Endothelial cell of umbilical vein (primary cell): Measurements from ENCODE around the gene PRPF40B. TPM values are rescaled to one million over a fixed set of nuclear protein-coding genes. Genes with fewer than 3 reads are reported as not detected.

Source experiments
- BruUV-seq: library from RNA; stranded (reverse); fragments of 400-500 nt; replicated peaks from 2 replicates; lab custom pipeline; 2021; lab: Mats Ljungman, UMichigan
- CTCF ChIA-PET: fragments of 300-600, 350-600 bp; sonication (Branson Sonifier 250); formaldehyde crosslinking; loops from one replicate; lab custom pipeline; 2021; ENCODE audit warnings: antibody characterized with exemption, inconsistent platforms; lab: Charles Lee
- POLR2A ChIA-PET: fragments of 300-600, 350-600 bp; sonication (Branson Sonifier 250); formaldehyde crosslinking; loops from one replicate; lab custom pipeline; 2021; ENCODE audit warnings: antibody characterized with exemption, inconsistent platforms; lab: Charles Lee
- DNase-seq: peaks from one replicate; pipeline ENCODE4 v3.0.0-alpha.2; 2011; ENCODE audit warnings: low read depth, low spot score
- FAIRE-seq: peaks from 2 replicates; lab custom pipeline; 2011; peaks lifted over from hg19 to GRCh38; lab: Jason Lieb, UNC
- H2AFZ ChIP-seq: 2 replicates; pipeline ENCODE4 v1.6.0; 2012; ENCODE audit warnings: low read depth, low read length, control low read depth, inconsistent platforms
- H3K27ac ChIP-seq: 2 replicates; pipeline ENCODE4 v1.5.1; 2011; ENCODE audit warnings: low read depth, mild to moderate bottlenecking, control low read depth, low read length, moderate library complexity; ENCODE audit not compliant: insufficient read depth
- H3K27me3 ChIP-seq, 2 experiments: 2 replicates each; pipeline versions ENCODE4 v1.6.0 to v1.6.1; 2011; ENCODE audit warnings: low read length in 2 of 2, mixed read lengths in 1 of 2; ENCODE audit not compliant: control insufficient read depth in 2 of 2, insufficient read depth in 2 of 2
- H3K36me3 ChIP-seq, 2 experiments: 2 replicates in 1 of 2; 3 replicates in 1 of 2; pipeline ENCODE4 v1.5.1; 2011; ENCODE audit warnings: low read length in 2 of 2, mild to moderate bottlenecking in 1 of 2, moderate library complexity in 1 of 2; ENCODE audit not compliant: control insufficient read depth in 2 of 2, insufficient read depth in 2 of 2; ENCODE audit errors: extremely low read depth in 1 of 2
- H3K4me1 ChIP-seq: 3 replicates; pipeline ENCODE4 v1.5.1; 2011; ENCODE audit warnings: mild to moderate bottlenecking, low read length; ENCODE audit not compliant: control insufficient read depth, insufficient read depth; ENCODE audit errors: extremely low read depth
- H3K4me2 ChIP-seq: 2 replicates; pipeline ENCODE4 v1.6.1; 2011; ENCODE audit warnings: low read length, control low read depth, mixed read lengths; ENCODE audit not compliant: insufficient read depth
- H3K4me3 ChIP-seq, 3 experiments: fragments of 200-600 bp in 1 of 3; sonication (generic), shearing (Covaris generic) in 1 of 3; replicated peaks in 1 of 3; 2 replicates each; pipeline ENCODE4 v1.5.1; 2011 to 2016; ENCODE audit warnings: control low read depth in 3 of 3, low read length in 3 of 3, mild to moderate bottlenecking in 2 of 3, inconsistent platforms in 1 of 3, low read depth in 1 of 3, moderate library complexity in 1 of 3; ENCODE audit not compliant: insufficient read depth in 1 of 3
- H3K79me2 ChIP-seq: 2 replicates; pipeline ENCODE4 v1.6.0; 2012; ENCODE audit warnings: low read length, inconsistent platforms; ENCODE audit not compliant: control insufficient read depth, insufficient read depth
- H3K9ac ChIP-seq: replicated peaks from 2 replicates; pipeline ENCODE3; 2011; ENCODE audit warnings: low read length, control low read depth; ENCODE audit not compliant: insufficient read depth; ENCODE audit errors: extremely low read depth
- H3K9me1 ChIP-seq: replicated peaks from 3 replicates; pipeline ENCODE4 v1.6.0; 2011; ENCODE audit warnings: mild to moderate bottlenecking, low read length; ENCODE audit not compliant: control insufficient read depth, insufficient read depth; ENCODE audit errors: extremely low read depth
- H3K9me3 ChIP-seq: replicated peaks from 2 replicates; pipeline ENCODE4 v1.5.1; 2012; ENCODE audit warnings: low read length, inconsistent platforms; ENCODE audit not compliant: control insufficient read depth, insufficient read depth
- H4K20me1 ChIP-seq: replicated peaks from 2 replicates; pipeline ENCODE3; 2011; ENCODE audit warnings: mild to moderate bottlenecking, low read length; ENCODE audit not compliant: control insufficient read depth, insufficient read depth; ENCODE audit errors: extremely low read depth
- CTCF ChIP-seq, 2 donors: IDR thresholded peaks; 1 replicate in 1 of 2; 2 replicates in 1 of 2; pipeline ENCODE4 v1.5.1; 2011; ENCODE audit warnings: low read length in 2 of 2, mild to moderate bottlenecking in 2 of 2, moderate library complexity in 2 of 2, control low read depth in 1 of 2, inconsistent platforms in 1 of 2, low read depth in 1 of 2; ENCODE audit not compliant: insufficient read depth in 1 of 2; ENCODE audit errors: extremely low read depth in 1 of 2
- EZH2 ChIP-seq: IDR thresholded peaks from 2 replicates; pipeline ENCODE4 v1.6.1; 2012; ENCODE audit warnings: borderline replicate concordance, low read depth, mild to moderate bottlenecking, moderate library complexity, low read length, inconsistent platforms; ENCODE audit not compliant: severe bottlenecking
- FOS ChIP-seq: IDR thresholded peaks from 2 replicates; pipeline ENCODE4 v1.6.1; 2011; ENCODE audit warnings: mild to moderate bottlenecking, low read length, moderate library complexity, borderline replicate concordance; ENCODE audit not compliant: insufficient read depth
- GATA2 ChIP-seq: IDR thresholded peaks from 2 replicates; pipeline ENCODE4 v1.7.0; 2011; ENCODE audit warnings: low read depth, mild to moderate bottlenecking, moderate library complexity, mixed read lengths, low read length; ENCODE audit not compliant: insufficient read length, insufficient read depth
- JUN ChIP-seq: IDR thresholded peaks from 2 replicates; pipeline ENCODE4 v1.6.1; 2011; ENCODE audit warnings: borderline replicate concordance, low read depth; ENCODE audit not compliant: insufficient read length, insufficient read depth
- MYC ChIP-seq: IDR thresholded peaks from one replicate; pipeline ENCODE4 v1.6.1; 2011; ENCODE audit warnings: mild to moderate bottlenecking, low read depth, low read length
- POLR2A ChIP-seq: IDR thresholded peaks from 2 replicates; pipeline ENCODE4 v1.6.1; 2012; ENCODE audit warnings: low read depth, mild to moderate bottlenecking, control low read depth, low read length
- POLR2AphosphoS5 ChIP-seq: IDR thresholded peaks from 2 replicates; pipeline ENCODE4 v1.6.1; 2012; ENCODE audit warnings: low read depth, mild to moderate bottlenecking, control low read depth, low read length, moderate library complexity; ENCODE audit not compliant: insufficient read depth
- dilution Hi-C: fragments of 300-500 bp; cut with MboI; formaldehyde crosslinking; loops from one replicate; pipeline ENCODE4 v1.15.0; 2019; ENCODE audit warnings: low sequenced_read_pairs; ENCODE audit not compliant: extremely low pct_ligation_motif_present
- intact Hi-C: fragments of 100-400 bp; cut with micrococcal nuclease; formaldehyde crosslinking; loops from one replicate; pipeline ENCODE4 v1.10.0; 2022
- polyA plus RNA-seq, 4 experiments: library from polyadenylated mRNA; depleted of rRNA in 3 of 4; stranded (reverse) in 3 of 4; unstranded in 1 of 4; fragments of >200 nt; gene quantifications; 2 replicates each; pipeline versions ENCODE4 v1.2.1 to v1.2.3, GENCODE V29; 2011 to 2012; ENCODE audit warnings: missing spikeins in 1 of 4
- total RNA-seq: library from RNA; stranded (reverse); gene quantifications from 2 replicates; pipeline ENCODE4 v1.2.3, GENCODE V29; 2021
- TF ChIP-seq, protein P1 (sequence below): IDR thresholded peaks from 2 replicates; pipeline ENCODE4 v1.6.1; 2011; ENCODE audit not compliant: insufficient read depth, insufficient read length

Gene PRPF40B
- total and polyA plus RNA-seq, 2 donors (not counting 3 experiments of a cell fraction or from before 2014, with no cell fraction given) = 5.4 to 9.9 TPM

GRCh38 chr12:49584591-49584990 lies 38.8 kb upstream of the PRPF40B start:
- Histone ChIP-seq H3K9ac (no peak overlapping the region), H3K4me3 (no peak overlapping the region), H3K79me2 (no peaks in the 10 kb centered on the region), H3K27me3 (no peaks in the 10 kb centered on the region), H2AFZ (no peak overlapping the region), H3K36me3 (no peaks in the 10 kb centered on the region), H3K4me1 (no peaks in the 10 kb centered on the region), H3K9me3 (no peaks in the 10 kb centered on the region), H3K4me2 (no peak overlapping the region), H3K9me1 (no peaks in the 10 kb centered on the region), H3K27ac (no peak overlapping the region), H4K20me1 (no peaks in the 10 kb centered on the region)
- no TSS peak for BruUV-seq
- DNase-seq (no peak), FAIRE-seq (no peak)
- intact Hi-C loops (no loop called here), dilution Hi-C loops (no loop called here)
- TF ChIP-seq POLR2A (no peak), CTCF (IDR thresholded peaks at IDR 0.05; ENCODE audit: extremely low read depth in 1 of 2, insufficient read depth in 1 of 2, low read depth in 1 of 2, low read length in 2 of 2) (no peak), EZH2 (no peak), JUN (no peak), GATA2 (no peak), POLR2AphosphoS5 (no peak), FOS (no peak), MYC (no peak)
- TF ChIP-seq, protein P1, sequence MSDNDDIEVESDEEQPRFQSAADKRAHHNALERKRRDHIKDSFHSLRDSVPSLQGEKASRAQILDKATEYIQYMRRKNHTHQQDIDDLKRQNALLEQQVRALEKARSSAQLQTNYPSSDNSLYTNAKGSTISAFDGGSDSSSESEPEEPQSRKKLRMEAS = no peak
- ChIA-PET CTCF (interaction anchor here (2.2 to 7.1 kb wide), 3 partner anchors 225 to 252 kb away, joined by 9 to 181 read pairs (median 100); partner anchors contain the start of gene DNAJC22), POLR2A (no interaction called here)
